H1 (cell line): ENCODE measurements around the gene CCDC154. TPM values are rescaled to one million over a fixed set of nuclear protein-coding genes. Genes with fewer than 3 reads are reported as not detected.

Source experiments
- CTCF ChIA-PET: fragments of 300-600 bp; sonication (Branson Sonifier 250); formaldehyde crosslinking; loops from one replicate; lab custom pipeline; 2021; ENCODE audit not compliant: partially characterized antibody; lab: Charles Lee
- POLR2A ChIA-PET: fragments of 300-600 bp; sonication (Branson Sonifier 250); formaldehyde crosslinking; loops from one replicate; lab custom pipeline; 2021; ENCODE audit warnings: inconsistent platforms; ENCODE audit not compliant: partially characterized antibody; lab: Charles Lee
- DNase-seq, 2 experiments: peaks; one replicate each; pipeline versions ENCODE4 v3.0.0 to v3.0.0-alpha.2; 2010 to 2022; ENCODE audit warnings: low spot score in 2 of 2, low read depth in 1 of 2, mixed read lengths in 1 of 2
- FAIRE-seq: peaks from 2 replicates; lab custom pipeline; 2011; peaks lifted over from hg19 to GRCh38; lab: Jason Lieb, UNC
- H2AFZ ChIP-seq: 2 replicates; pipeline ENCODE4 v1.8.1; 2012; ENCODE audit warnings: low read length, inconsistent platforms
- H2AK5ac ChIP-seq: 2 replicates; pipeline ENCODE4 v1.6.1; 2013; ENCODE audit warnings: low read depth, low read length
- H2BK120ac ChIP-seq: replicated peaks from 2 replicates; pipeline ENCODE3; 2013; ENCODE audit warnings: low read depth, low read length, inconsistent platforms
- H2BK12ac ChIP-seq: 2 replicates; pipeline ENCODE4 v1.6.1; 2013; ENCODE audit warnings: low read depth, low read length
- H2BK15ac ChIP-seq: 2 replicates; pipeline ENCODE4 v1.6.1; 2013; ENCODE audit warnings: low read length
- H2BK20ac ChIP-seq: 2 replicates; pipeline ENCODE4 v1.6.1; 2013; ENCODE audit warnings: low read length
- H2BK5ac ChIP-seq: 2 replicates; pipeline ENCODE4 v1.6.1; 2013; ENCODE audit warnings: low read depth, low read length
- H3K14ac ChIP-seq: 2 replicates; pipeline ENCODE4 v1.6.1; 2013; ENCODE audit warnings: inconsistent platforms; ENCODE audit not compliant: insufficient read length
- H3K18ac ChIP-seq: 2 replicates; pipeline ENCODE4 v1.6.1; 2013; ENCODE audit warnings: low read length; ENCODE audit errors: extremely low read depth
- H3K23ac ChIP-seq: 2 replicates; pipeline ENCODE4 v1.6.1; 2013; ENCODE audit warnings: inconsistent platforms; ENCODE audit not compliant: insufficient read length
- H3K23me2 ChIP-seq: 2 replicates; pipeline ENCODE4 v1.6.1; 2013; ENCODE audit warnings: low read depth, low read length
- H3K27ac ChIP-seq: 2 replicates; pipeline ENCODE4 v1.6.1; 2011; ENCODE audit warnings: low read depth, low read length, inconsistent platforms
- H3K27me3 ChIP-seq, 4 experiments: replicated peaks in 1 of 4; 1 replicate in 1 of 4; 2 replicates in 3 of 4; pipeline versions ENCODE4 v1.6.1 to v1.8.1; 2011 to 2013; ENCODE audit warnings: low read length in 3 of 4, mild to moderate bottlenecking in 3 of 4, inconsistent platforms in 2 of 4, mixed read lengths in 2 of 4, moderate library complexity in 1 of 4; ENCODE audit not compliant: control insufficient read depth in 3 of 4, insufficient read depth in 3 of 4; ENCODE audit errors: extremely low read depth in 1 of 4
- H3K36me3 ChIP-seq, 4 experiments: 2 replicates each; pipeline versions ENCODE4 v1.6.1 to v1.8.1; 2011 to 2013; ENCODE audit warnings: mild to moderate bottlenecking in 4 of 4, low read length in 3 of 4, moderate library complexity in 2 of 4, control low read depth in 1 of 4, inconsistent platforms in 1 of 4; ENCODE audit not compliant: insufficient read depth in 4 of 4, control insufficient read depth in 2 of 4
- H3K4ac ChIP-seq: replicated peaks from 2 replicates; pipeline ENCODE3; 2013; ENCODE audit warnings: low read length, low read depth, mixed read lengths, inconsistent platforms; ENCODE audit not compliant: insufficient read length
- H3K4me1 ChIP-seq, 4 experiments: replicated peaks in 1 of 4; 1 replicate in 1 of 4; 2 replicates in 3 of 4; pipeline versions ENCODE4 v1.6.1 to v1.8.1; 2011 to 2013; ENCODE audit warnings: low read length in 3 of 4, inconsistent platforms in 2 of 4, mixed read lengths in 1 of 4; ENCODE audit not compliant: insufficient read depth in 4 of 4, control insufficient read depth in 3 of 4
- H3K4me2 ChIP-seq, 2 experiments: 2 replicates each; pipeline versions ENCODE4 v1.6.1 to v1.8.1; 2011 to 2013; ENCODE audit warnings: low read depth in 2 of 2, low read length in 2 of 2, control low read depth in 1 of 2, inconsistent platforms in 1 of 2, mild to moderate bottlenecking in 1 of 2; ENCODE audit not compliant: insufficient read depth in 1 of 2
- H3K4me3 ChIP-seq, 4 experiments: fragments of 200-600, 300-600 bp in 1 of 4; sonication (generic), shearing (Covaris generic), sonication (Bioruptor Twin) in 1 of 4; 2 replicates each; pipeline versions ENCODE4 v1.5.1 to v1.8.1; 2011 to 2016; ENCODE audit warnings: low read length in 4 of 4, low read depth in 3 of 4, control low read depth in 2 of 4, inconsistent platforms in 2 of 4, mild to moderate bottlenecking in 2 of 4, mixed read lengths in 1 of 4, moderate library complexity in 1 of 4; ENCODE audit not compliant: insufficient read depth in 2 of 4; ENCODE audit errors: extremely low read depth in 1 of 4
- H3K56ac ChIP-seq: replicated peaks from 2 replicates; pipeline ENCODE3; 2013; ENCODE audit warnings: low read depth, mild to moderate bottlenecking, mixed read lengths, low read length, inconsistent platforms; ENCODE audit not compliant: insufficient read length
- H3K79me1 ChIP-seq: 2 replicates; pipeline ENCODE4 v1.6.1; 2013; ENCODE audit warnings: low read depth, low read length, control low read depth
- H3K79me2 ChIP-seq, 2 experiments: 2 replicates each; pipeline versions ENCODE4 v1.6.1 to v1.8.1; 2012 to 2013; ENCODE audit warnings: low read length in 2 of 2, mild to moderate bottlenecking in 2 of 2, inconsistent platforms in 1 of 2; ENCODE audit not compliant: insufficient read depth in 2 of 2, control insufficient read depth in 1 of 2
- H3K9ac ChIP-seq, 4 experiments: replicated peaks in 1 of 4; 1 replicate in 1 of 4; 2 replicates in 3 of 4; pipeline versions ENCODE4 v1.6.1 to v1.8.1; 2011 to 2013; ENCODE audit warnings: low read depth in 3 of 4, low read length in 3 of 4, control low read depth in 2 of 4, mild to moderate bottlenecking in 2 of 4, moderate library complexity in 2 of 4, inconsistent platforms in 1 of 4; ENCODE audit errors: extremely low read depth in 1 of 4
- H3K9me3 ChIP-seq, 2 experiments: 2 replicates each; pipeline versions ENCODE4 v1.6.1 to v1.8.1; 2012 to 2013; ENCODE audit warnings: mild to moderate bottlenecking in 2 of 2, moderate library complexity in 2 of 2, control low read depth in 1 of 2, inconsistent platforms in 1 of 2, low read depth in 1 of 2, low read length in 1 of 2, mixed read lengths in 1 of 2; ENCODE audit not compliant: insufficient read depth in 2 of 2
- H4K20me1 ChIP-seq, 2 experiments: replicated peaks in 1 of 2; 2 replicates each; pipeline versions ENCODE3 to v1.8.1; 2011 to 2013; ENCODE audit warnings: inconsistent platforms in 2 of 2, low read length in 2 of 2, mild to moderate bottlenecking in 1 of 2; ENCODE audit not compliant: insufficient read depth in 2 of 2, control insufficient read depth in 1 of 2
- H4K5ac ChIP-seq: 2 replicates; pipeline ENCODE4 v1.6.1; 2013; ENCODE audit warnings: low read length, low read depth, mixed read lengths, inconsistent platforms; ENCODE audit not compliant: insufficient read length
- H4K8ac ChIP-seq: 2 replicates; pipeline ENCODE4 v1.8.0; 2013; ENCODE audit warnings: mild to moderate bottlenecking, moderate library complexity, low read length, inconsistent platforms; ENCODE audit not compliant: insufficient read depth; ENCODE audit errors: extremely low read depth
- H4K91ac ChIP-seq: replicated peaks from 2 replicates; pipeline ENCODE3; 2013; ENCODE audit warnings: low read length, mixed read lengths, inconsistent platforms; ENCODE audit not compliant: insufficient read length
- ATF2 ChIP-seq: IDR thresholded peaks from 2 replicates; pipeline ENCODE4 v1.6.1; 2012; ENCODE audit warnings: low read length, inconsistent platforms
- EZH2 ChIP-seq: fragments of 200-600 bp; sonication (generic); IDR thresholded peaks from 2 replicates; pipeline ENCODE4 v1.7.1; 2012; ENCODE audit warnings: low read depth, mild to moderate bottlenecking, moderate library complexity, low read length, inconsistent platforms; ENCODE audit not compliant: severe bottlenecking
- FOSL1 ChIP-seq: IDR thresholded peaks from 2 replicates; pipeline ENCODE4 v1.6.1; 2011; ENCODE audit warnings: mild to moderate bottlenecking, low read depth, low read length, moderate library complexity; ENCODE audit not compliant: insufficient read depth
- GTF2F1 ChIP-seq: IDR thresholded peaks from 2 replicates; pipeline ENCODE4 v1.6.1; 2012; ENCODE audit warnings: low read depth, low read length, improper control_type of control experiment, borderline replicate concordance
- NRF1 ChIP-seq: IDR thresholded peaks from 2 replicates; pipeline ENCODE4 v1.6.1; 2011; ENCODE audit warnings: mild to moderate bottlenecking, low read depth, low read length, improper control_type of control experiment
- PHF8 ChIP-seq: fragments of 200-600 bp; sonication (generic); conservative IDR thresholded peaks from 2 replicates; pipeline ENCODE4 v1.7.1; 2012; ENCODE audit warnings: low read depth, mild to moderate bottlenecking, inconsistent platforms, low read length, moderate library complexity
- RXRA ChIP-seq: IDR thresholded peaks from 2 replicates; pipeline ENCODE4 v1.6.1; 2011; ENCODE audit warnings: low read depth, mild to moderate bottlenecking, low read length, moderate library complexity; ENCODE audit not compliant: insufficient read depth
- SIRT6 ChIP-seq: IDR thresholded peaks from one replicate; pipeline ENCODE4 v1.7.1; 2012; ENCODE audit warnings: low read length, inconsistent platforms
- SP4 ChIP-seq: IDR thresholded peaks from 2 replicates; pipeline ENCODE4 v1.6.1; 2012; ENCODE audit warnings: low read length, inconsistent platforms
- TBP ChIP-seq: IDR thresholded peaks from 2 replicates; pipeline ENCODE4 v1.6.1; 2011; ENCODE audit warnings: low read depth, low read length, improper control_type of control experiment
- WGBS, 2 experiments: shearing (Covaris generic) in 1 of 2; methylation state at CpG; one replicate each; pipeline versions ENCODE4 v1.1.6 to v1.1.7; 2013 to 2015; ENCODE audit warnings: low lambda C conversion rate in 2 of 2, mixed read lengths in 2 of 2, inconsistent platforms in 1 of 2, low coverage in 1 of 2, missing lambda C conversion rate in 1 of 2; ENCODE audit not compliant: insufficient replicate concordance in 2 of 2, insufficient coverage in 1 of 2, insufficient read length in 1 of 2; ENCODE audit errors: extremely low coverage in 1 of 2, missing lambda C conversion rate in 1 of 2; 5-methylcytosine and 5-hydroxymethylcytosine counted together
- polyA plus RNA-seq, 7 experiments: library from polyadenylated mRNA; depleted of rRNA in 3 of 7; stranded (reverse) in 5 of 7; unstranded in 2 of 7; fragments of >200 nt in 5 of 7; fragments of 200-250 nt in 2 of 7; gene quantifications; 1 replicate in 5 of 7; 2 replicates in 1 of 7; 4 replicates in 1 of 7; pipeline versions ENCODE4 v1.2.1 to v1.2.3, GENCODE V29; 2011 to 2013; ENCODE audit warnings: missing spikeins in 2 of 7, mixed read lengths in 2 of 7
- total RNA-seq: library from RNA; stranded (reverse); fragmentation: NEBNext Ultra II Directional; extraction: Animal tissue kit (Norgen Biotek cat#: 25700); gene quantifications from 2 replicates; pipeline ENCODE4 v1.2.1, GENCODE V29; 2021

CCDC154 gene
- total and polyA plus RNA-seq, 2 of the 8 experiments (the other 6 are each of a cell fraction or from before 2014, with no cell fraction given) = 0.15 to 0.88 TPM

GRCh38 chr16:1474082-1474795, 29.9 kb upstream of the CCDC154 start:
- Histone ChIP-seq H3K79me1 (peaks cover 19% of the 10 kb centered on the region), H3K4me1 (peaks cover 0 to 7% (median under 1%) of the 10 kb centered on the region in 4 experiments; a peak in 3 of 7 replicates), H2BK15ac (no peak overlapping the region), H2BK12ac (no peak overlapping the region), H2BK120ac (peak overlapping the region; percentile 38), H3K4ac (no peak overlapping the region), H4K5ac (no peak overlapping the region), H3K9ac (peak overlapping the region; percentile 62 to 91 (median 76)), H4K8ac (peak overlapping the region; percentile 98), H4K91ac (peak overlapping the region; percentile 65), H3K27ac (0 out of 2 replicates have a peak overlapping the region, but pooled peaks have one; percentile 60), H2BK20ac (no peak overlapping the region), H3K23me2 (peaks cover 8% of the 10 kb centered on the region), H3K14ac (no peak overlapping the region), H3K36me3 (no peaks in the 10 kb centered on the region), H3K4me3 (peak overlapping the region; percentile 48 to 72 (median 60)), H2AFZ (no peak overlapping the region), H3K79me2 (peaks cover 4 to 48% of the 10 kb centered on the region in 2 experiments), H2BK5ac (no peak overlapping the region; the same call in 1 of the 2 replicates), H3K23ac (no peak overlapping the region), H3K9me3 (peaks cover 5 to 8% of the 10 kb centered on the region in 2 experiments; a peak in 2 of 4 replicates), H3K27me3 (peaks cover 0 to 5% (median 0%) of the 10 kb centered on the region in 4 experiments; a peak in 2 of 7 replicates), H3K4me2 (peak overlapping the region; percentile 90 to 97), H2AK5ac (peak overlapping the region; percentile 71; the same call in 1 of the 2 replicates), H3K56ac (no peak overlapping the region), H3K18ac (no peak overlapping the region), H4K20me1 (peaks cover 4 to 5% of the 10 kb centered on the region in 2 experiments)
- CTCF ChIA-PET = interaction anchor here (1.4 kb wide), 1 partner anchor 20 kb away, joined by 3 read pairs; no protein-coding TSS in a partner anchor
- FAIRE-seq = no peak
- POLR2A ChIA-PET = interaction anchor here (1.1 to 1.7 kb wide), 3 partner anchors 9 to 20 kb away, joined by 3 to 7 read pairs (median 4); partner anchors contain the start of gene TELO2
- WGBS, 2 experiments = 53% methylated on average over 15 of the region's 57 CpGs; no CpG with 5 or more reads in 1 of the 2 experiments
- DNase-seq = no peak
- no peak for TF ChIP-seq RXRA
- no peak for TF ChIP-seq PHF8
- no peak for TF ChIP-seq GTF2F1
- TF ChIP-seq TBP = no peak
- TF ChIP-seq FOSL1 = no peak
- TF ChIP-seq NRF1 = no peak
- no peak for TF ChIP-seq SP4
- no peak for TF ChIP-seq EZH2
- no peak for TF ChIP-seq SIRT6
- TF ChIP-seq ATF2 = no peak
